GM10266 (cell line): ENCODE data around the gene LPA.

Experiments
- DNase-seq: peaks from one replicate; pipeline ENCODE4 v3.0.0; 2012; ENCODE audit errors: extremely low spot score
- TF ChIP-seq, protein P1 (sequence below): IDR thresholded peaks from 2 replicates; pipeline ENCODE4 v1.5.1; 2012; ENCODE audit warnings: mild to moderate bottlenecking, low read depth; ENCODE audit not compliant: control insufficient read depth, insufficient read depth; ENCODE audit errors: missing control alignments

The LPA gene

GRCh38 chr6:160505970-160506369 lies 158.1 kb downstream of the LPA start:
- TF ChIP-seq, protein P1, sequence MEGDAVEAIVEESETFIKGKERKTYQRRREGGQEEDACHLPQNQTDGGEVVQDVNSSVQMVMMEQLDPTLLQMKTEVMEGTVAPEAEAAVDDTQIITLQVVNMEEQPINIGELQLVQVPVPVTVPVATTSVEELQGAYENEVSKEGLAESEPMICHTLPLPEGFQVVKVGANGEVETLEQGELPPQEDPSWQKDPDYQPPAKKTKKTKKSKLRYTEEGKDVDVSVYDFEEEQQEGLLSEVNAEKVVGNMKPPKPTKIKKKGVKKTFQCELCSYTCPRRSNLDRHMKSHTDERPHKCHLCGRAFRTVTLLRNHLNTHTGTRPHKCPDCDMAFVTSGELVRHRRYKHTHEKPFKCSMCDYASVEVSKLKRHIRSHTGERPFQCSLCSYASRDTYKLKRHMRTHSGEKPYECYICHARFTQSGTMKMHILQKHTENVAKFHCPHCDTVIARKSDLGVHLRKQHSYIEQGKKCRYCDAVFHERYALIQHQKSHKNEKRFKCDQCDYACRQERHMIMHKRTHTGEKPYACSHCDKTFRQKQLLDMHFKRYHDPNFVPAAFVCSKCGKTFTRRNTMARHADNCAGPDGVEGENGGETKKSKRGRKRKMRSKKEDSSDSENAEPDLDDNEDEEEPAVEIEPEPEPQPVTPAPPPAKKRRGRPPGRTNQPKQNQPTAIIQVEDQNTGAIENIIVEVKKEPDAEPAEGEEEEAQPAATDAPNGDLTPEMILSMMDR: no peak
- no peak for DNase-seq

DNA sequence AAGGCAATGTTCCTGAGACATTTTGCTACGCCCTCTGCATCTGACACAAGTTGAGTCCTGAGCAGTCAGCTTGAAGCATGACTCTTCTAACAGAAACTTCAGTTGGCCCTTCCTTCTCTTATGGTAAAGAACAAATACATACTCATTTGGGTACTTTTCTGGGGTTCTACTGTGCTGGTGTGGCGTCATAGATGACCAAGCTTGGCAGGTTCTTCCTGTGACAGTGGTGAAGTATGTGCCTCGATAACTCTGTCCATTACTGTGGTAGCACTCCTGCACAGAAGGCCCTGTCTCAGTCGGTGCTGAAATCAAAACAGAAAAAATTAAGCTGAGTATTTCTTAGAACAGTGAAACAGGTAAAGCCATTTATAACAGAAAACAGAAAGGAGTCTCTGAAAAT lies 163.4 kb downstream of the LPA start:
- TF ChIP-seq, protein P1: no peak
- no peak for DNase-seq

GRCh38 chr6:160494576-160494975 lies 169.5 kb downstream of the LPA start:
- TF ChIP-seq, protein P1: no peak

DNA sequence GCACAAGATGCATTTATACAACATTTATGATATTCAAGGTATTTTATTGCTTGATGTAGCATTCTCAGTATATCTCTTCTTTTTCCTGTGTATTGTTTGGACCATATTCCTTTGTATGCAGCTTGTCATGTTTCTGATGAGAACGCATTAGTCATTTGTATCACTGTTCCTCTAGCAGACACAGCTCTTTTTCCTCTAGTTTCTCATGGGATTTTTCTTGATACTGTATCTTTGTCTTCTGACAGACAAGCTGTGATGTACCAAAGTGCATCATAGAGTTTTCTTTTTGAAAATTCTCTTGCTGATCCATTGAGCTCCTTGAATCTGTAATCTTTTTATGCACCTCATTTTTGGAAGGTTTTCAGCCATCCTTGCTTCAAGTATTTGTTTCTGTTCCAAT lies 175.0 kb downstream of the LPA start:
- no peak for DNase-seq

More at GRCh38 chr6:160494576-160494975, 169.5 kb downstream of the LPA start:
- no peak for DNase-seq

GRCh38 chr6:160487116-160487515 lies 177.0 kb downstream of the LPA start:
- TF ChIP-seq, protein P1: no peak

More for the DNA sequence above, 175.0 kb downstream of the LPA start:
- TF ChIP-seq, protein P1: no peak

More at GRCh38 chr6:160487116-160487515, 177.0 kb downstream of the LPA start:
- no peak for DNase-seq
